Measurements from ENCODE around the gene RAB11FIP4.

The RAB11FIP4 gene

GRCh38 chr17:31488264-31488981 is 96.9 kb downstream of the RAB11FIP4 start:
- no peak for DNase-seq (ENCODE audit: low spot score)

- no peak for DNase-seq (ENCODE audit: low spot score)
These were observed 97.5 kb downstream of the RAB11FIP4 start for GRCh38 chr17:31488982-31489294.

GRCh38 chr17:31489295-31490018 is 98.0 kb downstream of the RAB11FIP4 start:
- DNase-seq (ENCODE audit: low spot score) = no peak

- DNase-seq (ENCODE audit: low spot score) = no peak
These were observed 98.7 kb downstream of the RAB11FIP4 start for GRCh38 chr17:31490019-31490650.

- DNase-seq (ENCODE audit: low spot score) = no peak
These were observed 99.3 kb downstream of the RAB11FIP4 start for GRCh38 chr17:31490671-31491375.

- no peak for DNase-seq (ENCODE audit: low spot score)
These were observed 100.1 kb downstream of the RAB11FIP4 start for GRCh38 chr17:31491376-31492131.

GRCh38 chr17:31492206-31492605 is 100.7 kb downstream of the RAB11FIP4 start:
- DNase-seq (ENCODE audit: low spot score) = no peak

GRCh38 chr17:31492880-31493655 is 101.6 kb downstream of the RAB11FIP4 start:
- DNase-seq (ENCODE audit: low spot score) = no peak

- no peak for DNase-seq (ENCODE audit: low spot score)
These were observed 102.2 kb downstream of the RAB11FIP4 start for GRCh38 chr17:31493656-31494155.

GRCh38 chr17:31494259-31495021 is 103.0 kb downstream of the RAB11FIP4 start:
- no peak for DNase-seq (ENCODE audit: low spot score)

- DNase-seq (ENCODE audit: low spot score) = no peak
These were observed 103.8 kb downstream of the RAB11FIP4 start for GRCh38 chr17:31495022-31495885.

GRCh38 chr17:31496097-31496496 is 104.6 kb downstream of the RAB11FIP4 start:
- DNase-seq (ENCODE audit: low spot score) = no peak

GRCh38 chr17:31496601-31497000 is 105.1 kb downstream of the RAB11FIP4 start:
- no peak for DNase-seq (ENCODE audit: low spot score)

GRCh38 chr17:31497431-31497830 is 106.0 kb downstream of the RAB11FIP4 start:
- DNase-seq (ENCODE audit: low spot score) = no peak

GRCh38 chr17:31497994-31498826 is 106.7 kb downstream of the RAB11FIP4 start:
- DNase-seq (ENCODE audit: low spot score) = no peak

GRCh38 chr17:31499771-31500554 is 108.5 kb downstream of the RAB11FIP4 start:
- peak; percentile 34 for DNase-seq (ENCODE audit: low spot score)

- no peak for DNase-seq (ENCODE audit: low spot score)
These were observed 115.0 kb downstream of the RAB11FIP4 start for GRCh38 chr17:31506517-31506916.
